T-helper 9 cell (primary cell): ENCODE results near the gene DOC2A.

Experiments
- DNase-seq: peaks from one replicate; pipeline ENCODE4 v3.0.0-alpha.2; 2020

DOC2A gene

DNA sequence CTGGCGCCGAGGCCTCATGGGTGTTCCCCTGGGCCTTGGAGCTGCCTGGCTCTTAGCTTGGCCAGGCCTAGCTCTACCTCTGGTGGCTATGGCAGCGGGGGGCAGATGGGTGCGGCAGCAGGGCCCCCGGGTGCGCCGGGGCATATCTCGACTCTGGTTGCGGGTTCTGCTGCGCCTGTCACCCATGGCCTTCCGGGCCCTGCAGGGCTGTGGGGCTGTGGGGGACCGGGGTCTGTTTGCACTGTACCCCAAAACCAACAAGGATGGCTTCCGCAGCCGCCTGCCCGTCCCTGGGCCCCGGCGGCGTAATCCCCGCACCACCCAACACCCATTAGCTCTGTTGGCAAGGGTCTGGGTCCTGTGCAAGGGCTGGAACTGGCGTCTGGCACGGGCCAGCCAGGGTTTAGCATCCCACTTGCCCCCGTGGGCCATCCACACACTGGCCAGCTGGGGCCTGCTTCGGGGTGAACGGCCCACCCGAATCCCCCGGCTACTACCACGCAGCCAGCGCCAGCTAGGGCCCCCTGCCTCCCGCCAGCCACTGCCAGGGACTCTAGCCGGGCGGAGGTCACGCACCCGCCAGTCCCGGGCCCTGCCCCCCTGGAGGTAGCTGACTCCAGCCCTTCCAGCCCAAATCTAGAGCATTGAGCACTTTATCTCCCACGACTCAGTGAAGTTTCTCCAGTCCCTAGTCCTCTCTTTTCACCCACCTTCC is 23.3 kb downstream of the DOC2A start:
- DNase-seq, result no peak

DNA sequence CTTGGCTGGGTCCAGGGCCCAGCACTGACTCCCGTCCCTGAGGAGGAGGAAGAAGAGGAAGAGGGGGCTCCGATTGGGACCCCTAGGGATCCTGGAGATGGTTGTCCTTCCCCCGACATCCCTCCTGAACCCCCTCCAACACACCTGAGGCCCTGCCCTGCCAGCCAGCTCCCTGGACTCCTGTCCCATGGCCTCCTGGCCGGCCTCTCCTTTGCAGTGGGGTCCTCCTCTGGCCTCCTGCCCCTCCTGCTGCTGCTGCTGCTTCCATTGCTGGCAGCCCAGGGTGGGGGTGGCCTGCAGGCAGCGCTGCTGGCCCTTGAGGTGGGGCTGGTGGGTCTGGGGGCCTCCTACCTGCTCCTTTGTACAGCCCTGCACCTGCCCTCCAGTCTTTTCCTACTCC is 23.9 kb downstream of the DOC2A start:
- DNase-seq, result no peak

- no peak for DNase-seq
Measured at GRCh38 chr16:29986231-29986630, 24.6 kb downstream of the DOC2A start.

DNA sequence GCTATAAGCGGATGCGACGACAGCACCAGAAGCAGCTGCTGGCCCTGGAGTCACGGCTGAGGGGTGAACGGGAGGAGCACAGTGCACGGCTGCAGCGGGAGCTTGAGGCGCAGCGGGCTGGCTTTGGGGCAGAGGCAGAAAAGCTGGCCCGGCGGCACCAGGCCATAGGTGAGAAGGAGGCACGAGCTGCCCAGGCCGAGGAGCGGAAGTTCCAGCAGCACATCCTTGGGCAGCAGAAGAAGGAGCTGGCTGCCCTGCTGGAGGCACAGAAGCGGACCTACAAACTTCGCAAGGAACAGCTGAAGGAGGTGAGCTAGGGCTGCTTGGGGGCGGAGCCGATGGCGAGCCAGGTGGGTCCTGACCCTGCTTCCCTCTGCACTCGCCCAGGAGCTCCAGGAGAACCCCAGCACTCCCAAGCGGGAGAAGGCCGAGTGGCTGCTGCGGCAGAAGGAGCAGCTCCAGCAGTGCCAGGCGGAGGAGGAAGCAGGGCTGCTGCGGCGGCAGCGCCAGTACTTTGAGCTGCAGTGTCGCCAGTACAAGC is 25.5 kb downstream of the DOC2A start:
- DNase-seq, result no peak

GRCh38 chr16:29984764-29985147 is 26.1 kb downstream of the DOC2A start:
- DNase-seq, result no peak

- no peak for DNase-seq
Measured at GRCh38 chr16:29984137-29984763, 26.6 kb downstream of the DOC2A start.

DNA sequence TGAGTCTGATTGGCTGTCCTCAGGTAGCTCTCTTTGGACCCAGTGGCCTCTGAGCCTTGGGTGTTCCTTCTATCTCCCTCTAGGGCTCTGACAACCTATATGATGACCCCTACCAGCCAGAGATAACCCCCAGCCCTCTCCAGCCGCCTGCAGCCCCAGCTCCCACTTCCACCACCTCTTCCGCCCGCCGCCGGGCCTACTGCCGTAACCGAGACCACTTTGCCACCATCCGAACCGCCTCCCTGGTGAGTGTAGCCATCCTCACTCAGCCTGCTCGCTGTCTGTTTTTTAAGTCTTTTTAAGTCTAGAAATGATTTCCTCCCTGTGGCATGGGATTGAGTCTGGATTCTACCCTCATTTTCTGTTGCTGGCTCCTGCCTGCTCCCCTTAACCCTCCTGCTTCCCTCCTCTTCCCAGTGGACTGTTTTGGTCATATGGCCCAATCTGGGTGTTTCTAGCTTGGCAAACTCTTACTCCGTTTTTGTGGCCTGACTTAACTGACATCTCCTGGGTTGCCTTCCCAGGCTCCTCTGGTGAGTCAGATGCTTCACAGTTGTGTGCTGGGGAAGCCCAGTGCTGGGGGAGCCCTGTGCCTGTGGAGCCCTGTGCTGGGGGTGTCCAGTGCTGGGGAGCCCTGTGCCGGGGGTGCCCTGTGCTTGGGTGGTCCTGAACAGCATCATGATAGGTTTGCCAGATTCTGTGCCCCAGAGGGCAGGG is 27.2 kb downstream of the DOC2A start:
- DNase-seq, result no peak

DNA sequence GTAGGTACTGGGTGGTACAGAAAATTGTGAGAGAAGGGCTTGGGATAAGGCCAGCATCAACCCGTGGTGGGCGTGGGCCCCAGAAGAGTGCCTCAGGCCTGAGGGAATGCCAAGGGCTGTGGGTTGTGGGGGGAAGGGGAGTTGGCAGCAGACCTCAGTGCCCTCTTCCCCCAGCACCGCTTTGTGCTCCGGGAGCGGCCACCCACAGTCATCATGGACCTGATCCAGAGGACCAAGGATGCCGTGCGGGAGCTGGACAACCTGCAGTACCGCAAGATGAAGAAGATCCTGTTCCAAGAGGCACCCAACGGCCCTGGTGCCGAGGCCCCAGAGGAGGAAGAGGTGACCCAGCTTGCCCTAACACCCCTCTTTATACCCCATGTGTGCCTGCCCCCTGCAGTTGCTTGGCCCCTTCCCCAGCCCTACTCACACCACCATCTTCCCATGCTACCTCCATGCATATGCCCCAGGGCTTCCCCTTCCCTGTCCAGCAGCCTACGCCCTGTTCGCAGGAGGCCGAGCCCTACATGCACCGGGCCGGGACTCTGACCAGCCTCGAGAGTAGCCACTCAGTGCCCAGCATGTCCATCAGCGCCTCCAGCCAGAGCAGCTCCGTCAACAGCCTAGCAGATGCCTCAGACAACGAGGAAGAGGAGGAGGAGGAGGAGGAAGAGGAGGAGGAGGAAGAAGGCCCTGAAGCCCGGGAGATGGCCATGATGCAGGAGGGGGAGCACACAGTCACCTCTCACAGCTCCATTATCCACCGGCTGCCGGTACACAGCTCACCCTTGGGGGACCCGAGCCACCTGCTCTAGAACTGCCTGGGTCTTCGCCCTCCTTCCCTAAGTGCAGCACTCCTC is 28.0 kb downstream of the DOC2A start:
- no peak for DNase-seq

DNA sequence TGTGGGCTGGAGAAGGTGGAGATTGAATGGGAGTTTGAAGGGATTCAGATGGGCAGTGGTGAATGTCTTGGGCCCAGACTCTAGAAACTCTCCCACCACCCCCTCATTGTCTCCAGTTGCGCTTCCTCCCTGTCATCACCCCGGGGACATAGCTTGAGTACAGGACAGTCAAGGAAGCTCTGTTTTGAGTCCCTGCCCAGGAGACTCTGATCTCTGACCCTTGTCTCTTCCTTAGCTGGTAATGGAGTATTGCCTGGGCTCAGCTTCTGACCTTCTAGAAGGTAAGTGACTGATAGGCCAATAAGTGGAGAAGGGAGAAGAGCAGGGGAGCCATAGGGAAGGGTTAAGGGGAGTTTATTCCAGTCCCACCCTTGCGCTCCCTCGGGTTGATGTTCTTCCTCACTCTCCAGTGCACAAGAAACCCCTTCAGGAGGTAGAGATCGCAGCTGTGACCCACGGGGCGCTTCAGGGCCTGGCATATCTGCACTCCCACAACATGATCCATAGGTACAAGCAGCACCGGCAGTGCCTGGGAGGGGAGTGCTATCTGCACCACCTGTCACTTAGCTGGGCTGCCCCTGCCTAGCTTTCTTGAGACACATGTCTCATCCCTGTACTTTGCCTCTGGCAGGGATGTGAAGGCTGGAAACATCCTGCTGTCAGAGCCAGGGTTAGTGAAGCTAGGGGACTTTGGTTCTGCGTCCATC is 32.1 kb downstream of the DOC2A start:
- DNase-seq, result no peak

DNA sequence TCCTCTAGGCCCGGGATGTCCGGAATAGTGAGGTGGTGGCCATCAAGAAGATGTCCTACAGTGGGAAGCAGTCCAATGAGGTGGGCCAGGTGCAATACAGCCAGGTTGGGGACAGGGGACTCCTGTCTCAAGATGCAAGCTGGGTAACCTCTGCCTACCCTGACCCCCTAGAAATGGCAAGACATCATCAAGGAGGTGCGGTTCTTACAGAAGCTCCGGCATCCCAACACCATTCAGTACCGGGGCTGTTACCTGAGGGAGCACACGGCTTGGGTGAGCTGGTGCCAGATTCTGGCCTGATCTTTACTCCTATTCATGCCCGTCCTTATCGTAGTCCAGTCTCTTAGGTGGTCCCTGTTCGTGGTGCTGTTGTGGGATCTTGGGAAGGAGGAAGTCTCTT is 32.7 kb downstream of the DOC2A start:
- DNase-seq, result no peak

- no peak for DNase-seq
Measured at GRCh38 chr16:29977063-29977825, 33.6 kb downstream of the DOC2A start.

DNA sequence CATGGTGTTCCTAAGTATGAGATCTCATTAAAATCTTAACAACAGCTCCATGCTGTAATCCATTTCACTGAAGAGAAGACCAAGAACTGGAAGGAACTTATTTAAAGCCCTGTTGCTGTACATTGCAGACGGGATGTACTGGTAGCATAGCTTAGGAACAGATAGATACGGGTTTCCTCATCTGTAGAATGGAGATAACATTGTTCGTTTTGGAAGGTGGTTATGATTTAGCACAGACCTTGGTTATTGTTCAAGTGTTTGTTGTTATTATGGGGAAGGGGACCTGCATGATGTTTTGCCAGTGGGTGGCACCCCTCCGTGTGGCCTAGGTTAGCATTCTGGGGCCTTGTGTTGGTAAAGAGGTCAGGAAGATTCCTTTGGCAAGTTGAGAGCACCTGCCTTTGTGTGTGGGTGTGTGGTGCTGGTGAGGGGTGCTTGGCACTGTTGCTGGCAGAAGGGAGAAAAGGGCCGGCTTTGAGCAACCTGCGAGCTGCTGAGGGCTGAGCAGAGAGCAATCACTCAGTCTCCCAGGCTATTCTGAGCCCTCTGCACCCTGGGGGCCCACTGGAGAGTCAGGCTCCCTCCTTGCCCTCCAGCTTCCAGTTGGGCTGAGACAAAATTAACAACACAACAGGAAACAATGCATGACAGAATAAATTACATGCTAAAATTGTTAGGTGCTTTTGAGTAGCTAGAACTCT is 34.9 kb downstream of the DOC2A start:
- no peak for DNase-seq

GRCh38 chr16:29975134-29975538 is 35.7 kb downstream of the DOC2A start:
- DNase-seq, result no peak

GRCh38 chr16:29974291-29975133 is 36.3 kb downstream of the DOC2A start:
- DNase-seq, result no peak

DNA sequence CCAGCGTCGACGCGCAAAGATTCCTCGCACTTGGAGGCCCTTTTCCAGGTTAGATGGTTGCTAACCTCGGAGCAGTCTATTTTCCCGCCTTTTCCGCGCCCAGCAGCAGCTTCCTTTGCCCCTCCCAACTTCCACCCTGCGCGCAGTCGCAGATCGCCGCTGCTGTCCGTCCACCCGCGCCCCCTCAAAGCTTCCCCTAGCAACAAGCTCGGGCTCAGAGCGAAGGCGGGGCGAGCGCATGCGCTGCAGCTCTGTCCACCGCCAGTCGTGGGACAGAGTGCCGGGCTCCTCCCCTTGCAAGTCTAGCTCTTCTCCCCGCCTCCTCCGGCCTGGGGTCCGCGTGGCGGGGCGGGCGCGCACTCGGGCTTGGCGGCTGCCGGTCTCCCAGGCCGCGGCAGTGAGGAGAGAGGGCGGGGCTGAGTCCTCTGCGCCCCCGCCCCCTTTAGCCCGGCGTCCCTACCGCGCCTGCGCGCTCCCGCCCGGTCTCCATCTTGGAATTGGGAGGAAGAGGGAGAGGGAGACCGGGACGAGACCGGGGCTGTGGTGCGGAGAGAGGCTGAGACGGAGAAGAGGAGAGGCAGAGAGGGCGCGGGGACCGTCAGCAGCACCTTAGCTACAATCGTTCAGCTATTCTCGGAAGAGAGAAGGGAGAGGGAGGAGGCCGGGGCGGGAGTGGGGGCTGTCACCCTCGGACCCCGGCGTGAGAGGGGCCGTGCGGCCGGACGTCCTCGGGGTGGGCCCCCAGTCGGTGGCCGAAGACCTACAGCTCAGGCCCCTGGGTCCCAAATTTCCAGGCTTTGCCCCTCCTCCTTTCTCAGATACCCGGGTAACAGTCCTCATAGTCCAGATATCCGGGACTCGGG is 37.2 kb downstream of the DOC2A start, which contains the start of gene TAOK2:
TSS of gene TAOK2 (plus strand) at position 485 of the 863 bp plus-strand sequence. CDS start 3,905 bp downstream, outside the sequence.
- peak; percentile 84 for DNase-seq

- DNase-seq, result no peak
Measured at GRCh38 chr16:29972992-29973383, 37.8 kb downstream of the DOC2A start.

DNA sequence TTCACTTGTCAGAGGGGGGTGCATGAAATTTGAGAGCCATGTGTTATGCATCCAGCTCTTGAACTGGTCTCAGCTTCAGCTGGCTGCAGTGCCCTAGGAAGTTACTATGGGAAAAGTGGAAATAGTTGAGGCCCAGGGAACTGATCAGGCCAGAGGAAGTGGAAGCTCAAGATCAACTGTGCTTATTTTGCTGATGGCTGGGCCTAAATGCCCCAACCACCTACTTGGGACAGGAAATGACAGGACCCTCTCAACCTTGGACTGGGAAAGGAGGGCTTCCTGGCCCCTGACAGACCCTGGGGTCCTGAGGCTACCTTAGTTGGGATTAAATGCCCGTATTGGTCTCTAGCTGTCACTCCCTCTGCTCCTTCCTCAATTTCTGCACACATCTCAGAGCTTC is 38.3 kb downstream of the DOC2A start:
- no peak for DNase-seq

DNA sequence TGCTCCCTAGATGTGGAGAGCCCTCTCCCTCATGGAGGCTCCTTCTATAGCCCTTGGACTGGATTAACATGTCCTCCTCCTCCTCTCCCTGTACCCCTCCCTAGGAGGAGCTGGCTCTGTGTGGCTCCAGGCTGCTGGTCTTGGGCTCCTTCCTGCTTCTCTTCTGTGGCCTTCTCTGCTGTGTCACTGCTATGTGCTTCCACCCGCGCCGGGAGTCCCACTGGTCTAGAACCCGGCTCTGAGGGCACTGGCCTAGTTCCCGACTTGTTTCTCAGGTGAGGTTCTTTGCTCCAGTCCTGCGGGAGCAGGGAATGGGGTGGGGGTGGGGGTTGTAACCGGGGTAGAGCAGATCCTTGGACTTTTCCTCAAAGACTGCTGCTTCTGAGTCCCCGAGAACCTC is 39.5 kb downstream of the DOC2A start:
- DNase-seq, result no peak

- no peak for DNase-seq
Measured at GRCh38 chr16:29968205-29968604, 42.6 kb downstream of the DOC2A start.
